ENCODE results near the gene LINC01488.

GRCh38 chr11:69451289-69451688 is 30.2 kb upstream of the LINC01488 start:
- TF ChIP-seq, protein P1, sequence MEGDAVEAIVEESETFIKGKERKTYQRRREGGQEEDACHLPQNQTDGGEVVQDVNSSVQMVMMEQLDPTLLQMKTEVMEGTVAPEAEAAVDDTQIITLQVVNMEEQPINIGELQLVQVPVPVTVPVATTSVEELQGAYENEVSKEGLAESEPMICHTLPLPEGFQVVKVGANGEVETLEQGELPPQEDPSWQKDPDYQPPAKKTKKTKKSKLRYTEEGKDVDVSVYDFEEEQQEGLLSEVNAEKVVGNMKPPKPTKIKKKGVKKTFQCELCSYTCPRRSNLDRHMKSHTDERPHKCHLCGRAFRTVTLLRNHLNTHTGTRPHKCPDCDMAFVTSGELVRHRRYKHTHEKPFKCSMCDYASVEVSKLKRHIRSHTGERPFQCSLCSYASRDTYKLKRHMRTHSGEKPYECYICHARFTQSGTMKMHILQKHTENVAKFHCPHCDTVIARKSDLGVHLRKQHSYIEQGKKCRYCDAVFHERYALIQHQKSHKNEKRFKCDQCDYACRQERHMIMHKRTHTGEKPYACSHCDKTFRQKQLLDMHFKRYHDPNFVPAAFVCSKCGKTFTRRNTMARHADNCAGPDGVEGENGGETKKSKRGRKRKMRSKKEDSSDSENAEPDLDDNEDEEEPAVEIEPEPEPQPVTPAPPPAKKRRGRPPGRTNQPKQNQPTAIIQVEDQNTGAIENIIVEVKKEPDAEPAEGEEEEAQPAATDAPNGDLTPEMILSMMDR (IDR thresholded peaks at IDR 0.05; ENCODE audit: low read depth, low read length, poor library complexity, severe bottlenecking), result no peak
- no peak for TF ChIP-seq EZH2phosphoT487 (IDR thresholded peaks at IDR 0.05; ENCODE audit: borderline replicate concordance, low read length)

All from DOHH2 (cell line).